Kidney tubule cell (primary cell): Measurements from ENCODE around the gene KIF18A.
A peak's percentile ranks its signal among the peaks of the same experiment; 100 is the strongest.

Experiments
- DNase-seq: peaks from one replicate; pipeline ENCODE4 v3.0.0-alpha.2; 2018; ENCODE audit warnings: low spot score

The KIF18A gene

DNA sequence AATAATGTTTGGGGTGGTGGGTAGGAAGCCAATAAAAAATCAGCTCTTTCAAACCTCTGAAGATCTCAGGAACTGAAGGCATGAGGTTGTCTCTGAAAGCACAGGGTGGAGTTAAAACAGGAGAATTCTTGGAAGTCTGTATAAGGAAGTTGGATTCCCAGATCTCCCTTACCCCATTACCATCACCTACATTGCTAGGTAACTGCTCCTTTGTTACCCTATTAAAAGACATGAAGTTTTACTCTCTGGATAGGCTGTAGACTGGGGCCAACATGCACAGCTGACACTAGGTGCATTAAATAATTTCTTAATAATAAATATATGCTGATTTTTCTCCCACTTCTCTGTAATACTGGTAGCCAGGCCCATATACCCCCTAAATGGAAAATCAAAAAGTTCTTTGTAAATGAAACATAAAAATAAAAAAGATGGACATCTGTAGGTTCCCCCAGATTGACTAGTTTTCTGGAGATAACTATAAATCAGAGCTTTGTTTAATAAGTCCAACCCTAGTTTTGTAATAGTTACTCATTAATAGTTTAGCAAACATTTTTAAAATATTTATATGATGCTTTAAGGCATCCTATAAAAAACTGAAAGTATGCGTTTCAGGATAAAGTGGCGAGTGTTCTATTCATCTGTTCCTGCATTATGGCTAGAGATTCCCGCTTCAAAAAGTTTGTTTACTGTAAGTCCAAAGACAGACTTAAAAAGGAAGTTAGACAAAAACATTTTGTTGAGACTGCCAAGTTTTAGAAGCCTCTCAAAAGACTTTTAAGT is 63.8 kb downstream of the KIF18A start:
- no peak for DNase-seq

DNA sequence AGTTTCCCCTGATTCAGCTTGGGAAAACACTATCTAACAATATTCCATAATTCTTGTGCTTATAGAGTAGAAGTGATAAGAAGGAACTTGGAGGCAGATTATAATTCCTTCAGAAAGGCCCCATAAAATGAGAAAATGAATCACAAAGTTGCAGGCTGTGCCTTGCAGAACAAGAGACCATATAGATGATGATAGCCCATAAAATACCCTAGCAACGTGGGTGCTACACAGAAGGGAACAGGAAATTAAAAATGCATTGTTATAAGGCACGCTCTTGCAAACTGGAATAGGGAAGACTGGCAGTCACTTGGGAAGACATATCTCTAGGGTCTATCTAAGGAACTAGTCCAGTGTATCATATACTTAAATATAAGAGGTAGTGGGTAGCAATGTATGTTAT is 67.6 kb downstream of the KIF18A start:
- DNase-seq: no peak

GRCh38 chr11:28038775-28039174 is 69.2 kb downstream of the KIF18A start:
- no peak for DNase-seq

- DNase-seq: no peak
Measured at GRCh38 chr11:28026634-28027290, 81.2 kb downstream of the KIF18A start.

DNA sequence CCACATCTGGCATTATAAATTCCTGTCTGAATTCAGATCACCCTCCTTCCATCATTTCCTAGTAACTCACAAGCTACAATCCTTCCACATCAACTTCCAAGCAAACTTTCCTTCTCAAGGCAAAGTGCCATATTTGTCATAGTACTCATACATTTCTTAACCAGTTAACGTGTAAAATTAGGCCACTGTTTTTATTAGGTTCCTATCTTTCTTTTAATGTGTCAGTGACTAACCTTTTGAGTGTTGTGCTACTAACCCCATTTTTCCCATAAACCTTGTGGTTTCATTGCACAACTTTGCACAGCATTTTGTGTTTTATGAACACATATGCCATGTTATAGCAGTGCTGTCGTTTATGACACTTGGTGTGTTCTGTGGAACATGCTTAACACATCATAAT is 90.1 kb downstream of the KIF18A start:
- no peak for DNase-seq

- DNase-seq: no peak
Measured at GRCh38 chr11:28011813-28012212, 96.1 kb downstream of the KIF18A start.

GRCh38 chr11:28009996-28010395 is 98.0 kb downstream of the KIF18A start:
- no peak for DNase-seq

- DNase-seq: peak; percentile 9
Measured at GRCh38 chr11:28009388-28009787, 98.6 kb downstream of the KIF18A start.

GRCh38 chr11:28003615-28004014 is 104.3 kb downstream of the KIF18A start:
- no peak for DNase-seq

GRCh38 chr11:27998552-27998951 is 109.4 kb downstream of the KIF18A start:
- peak; percentile 67 for DNase-seq

- DNase-seq: no peak
Measured at GRCh38 chr11:27997344-27997743, 110.6 kb downstream of the KIF18A start.

GRCh38 chr11:27996066-27996465 is 111.9 kb downstream of the KIF18A start:
- no peak for DNase-seq

DNA sequence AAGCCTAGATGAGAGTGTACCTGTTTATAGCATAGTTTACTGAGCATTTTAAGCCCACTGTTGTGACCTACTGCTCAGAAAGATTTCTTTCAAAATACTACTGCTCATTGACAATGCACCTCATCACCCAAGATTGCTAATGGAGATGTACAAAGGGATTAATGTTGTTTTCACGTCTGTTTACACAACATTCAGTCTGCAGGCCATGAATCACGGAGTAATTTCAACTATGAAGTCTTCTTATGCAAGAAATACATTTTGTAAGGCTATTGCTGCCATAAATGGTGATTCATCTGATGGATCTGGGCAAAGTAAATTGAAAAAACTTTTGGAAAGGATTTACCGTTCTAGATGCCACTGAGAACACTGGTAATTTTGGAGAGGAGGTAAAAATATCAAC is 112.9 kb downstream of the KIF18A start:
- DNase-seq: no peak

DNA sequence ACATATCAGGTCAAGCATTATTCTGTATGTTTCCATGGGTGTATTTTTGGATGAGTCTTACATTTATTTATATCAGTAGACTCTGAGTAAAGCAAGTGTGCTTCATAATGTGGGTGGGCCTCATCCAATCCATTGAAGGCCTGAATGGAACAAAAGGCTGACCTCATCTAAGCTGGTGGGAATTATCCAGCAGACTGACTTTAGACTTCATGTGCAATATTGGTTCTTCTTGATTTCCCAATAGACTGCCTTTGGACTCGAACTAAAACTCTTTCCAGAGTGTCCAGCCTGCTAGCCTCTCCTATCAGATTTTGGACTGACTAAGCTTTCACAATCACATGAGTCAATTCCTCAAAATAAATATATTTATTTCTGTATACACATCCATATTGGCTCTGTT is 116.2 kb downstream of the KIF18A start:
- DNase-seq: no peak

DNA sequence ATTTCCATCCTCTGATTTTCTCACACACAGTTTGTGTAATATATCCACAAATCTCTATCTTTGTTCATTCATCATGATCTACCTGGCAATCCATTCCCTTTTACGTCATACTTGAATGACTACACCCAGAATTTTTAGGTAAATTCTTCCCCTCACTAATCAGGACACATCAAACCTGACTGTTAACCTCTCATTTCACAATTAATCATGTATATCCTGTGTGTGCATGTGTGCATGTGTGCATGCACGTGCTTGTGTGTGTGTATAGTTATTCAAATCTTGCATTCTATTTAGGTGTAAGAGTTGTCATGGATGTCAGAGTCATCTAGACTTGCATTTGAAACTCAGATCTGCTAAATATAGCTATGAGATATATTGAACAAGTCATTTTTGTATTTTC is 130.4 kb downstream of the KIF18A start:
- peak; percentile 39 for DNase-seq

- DNase-seq: peak; percentile 94
Measured at GRCh38 chr11:27977031-27977430, 130.9 kb downstream of the KIF18A start.

GRCh38 chr11:27976262-27976661 is 131.7 kb downstream of the KIF18A start:
- peak; percentile 18 for DNase-seq

DNA sequence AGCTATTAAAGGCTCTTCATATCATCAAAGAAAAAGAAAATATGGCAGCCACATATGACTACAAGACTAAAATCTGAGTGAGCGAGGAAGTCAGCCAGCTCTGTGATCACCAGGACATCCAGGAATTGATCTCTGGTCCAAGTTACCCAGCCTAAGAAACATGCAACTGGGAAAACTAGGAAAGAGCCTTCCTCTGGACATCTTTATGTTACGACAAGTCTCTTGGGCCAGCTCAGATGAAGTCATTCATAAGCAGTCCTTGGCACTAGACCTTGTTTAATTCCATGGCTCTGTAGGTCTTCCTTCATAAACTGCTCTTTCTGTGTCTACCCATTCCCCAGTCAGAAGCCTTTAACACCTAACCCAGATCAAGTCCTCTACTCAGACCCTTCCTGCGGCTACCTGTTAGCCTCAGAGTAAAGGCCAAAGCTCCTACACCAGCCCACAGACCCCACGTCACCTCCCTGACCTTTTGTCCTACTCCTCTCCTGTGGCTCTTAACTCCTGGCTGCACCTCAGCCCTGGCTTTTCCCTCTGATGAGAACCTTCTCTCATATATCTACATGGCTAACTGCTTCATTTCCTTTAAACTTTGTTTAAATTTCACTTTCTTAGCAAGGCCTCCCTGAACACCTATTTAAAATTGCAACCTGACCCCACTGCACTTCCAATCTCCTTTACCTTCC is 134.0 kb downstream of the KIF18A start:
- DNase-seq: no peak

DNA sequence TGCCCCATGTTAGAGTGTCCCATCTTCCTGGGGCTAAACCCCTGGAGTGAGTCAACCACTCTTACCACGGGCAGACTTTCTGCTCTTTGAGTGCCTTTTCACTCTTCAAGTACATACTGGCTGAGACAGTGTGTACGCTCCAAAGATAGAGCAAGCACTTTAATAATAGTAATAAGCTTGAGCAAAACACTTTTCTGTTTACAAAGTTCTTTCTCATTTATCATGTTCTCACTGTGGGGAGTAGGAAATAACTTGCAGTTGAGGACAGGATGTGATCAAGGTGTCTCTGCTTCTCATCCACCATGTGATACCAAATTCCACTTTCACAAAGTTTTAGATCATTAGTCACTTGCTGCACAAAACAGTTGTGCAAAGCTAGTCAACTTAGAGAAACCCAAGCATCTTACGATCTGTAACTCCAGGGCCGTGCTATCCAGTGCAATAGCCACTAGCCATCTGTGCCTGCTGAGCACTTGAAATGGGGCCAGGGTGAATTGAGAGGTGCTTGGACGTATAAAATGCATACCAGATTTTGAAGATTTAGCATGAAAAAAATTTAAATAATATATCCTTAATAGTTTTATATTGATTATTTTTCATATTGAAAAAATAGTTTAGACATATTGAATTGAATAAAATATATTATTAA is 135.3 kb downstream of the KIF18A start:
- peak; percentile 81 for DNase-seq

- peak; percentile 31 for DNase-seq
Measured at GRCh38 chr11:27971171-27971570, 136.8 kb downstream of the KIF18A start.
